ENCODE data around the gene SPATA3.
A peak's percentile ranks its signal among the peaks of the same experiment; 100 is the strongest.

The SPATA3 gene

GRCh38 chr2:231013820-231014219 is 17.9 kb downstream of the SPATA3 start:
- Histone ChIP-seq H2BK12ac (ENCODE audit: low read length) (no peak overlapping the region), H3K14ac (ENCODE audit: low read length) (no peak overlapping the region), H3K4me1 (ENCODE audit: control insufficient read depth in 1 of 2, insufficient read depth in 2 of 2, low read length in 2 of 2) (peaks cover 10 to 34% of the 10 kb centered on the region in 2 experiments), H2BK5ac (ENCODE audit: low read depth, low read length, poor library complexity) (no peak overlapping the region), H3K36me3 (ENCODE audit: control insufficient read depth in 1 of 2, insufficient read depth in 2 of 2, low read length in 2 of 2) (no peaks in the 10 kb centered on the region), H2AFZ (ENCODE audit: insufficient read depth, low read length, poor library complexity) (no peak overlapping the region), H4K91ac (ENCODE audit: low read depth, low read length) (no peak overlapping the region), H3K4me2 (ENCODE audit: low read length) (no peak overlapping the region), H2AK5ac (ENCODE audit: low read length) (no peak overlapping the region), H4K12ac (ENCODE audit: low read depth, low read length) (no peak overlapping the region), H3K27me3 (ENCODE audit: insufficient read depth, low read length) (no peaks in the 10 kb centered on the region), H3K27ac (ENCODE audit: low read depth, low read length) (no peak overlapping the region), H3K4me3 (ENCODE audit: low read depth, low read length) (no peak overlapping the region), H3K23ac (ENCODE audit: low read length) (no peak overlapping the region), H3K79me2 (ENCODE audit: control insufficient read depth, insufficient read depth, low read length, poor library complexity) (peaks cover 5% of the 10 kb centered on the region), H3K18ac (ENCODE audit: low read length) (no peak overlapping the region), H3K4ac (ENCODE audit: low read depth, low read length) (no peak overlapping the region), H3K9me3 (ENCODE audit: insufficient read depth, low read depth, low read length) (no peaks in the 10 kb centered on the region), H3K79me1 (ENCODE audit: low read length) (peaks cover 29% of the 10 kb centered on the region), H2BK120ac (ENCODE audit: insufficient read depth, low read length, poor library complexity) (no peak overlapping the region), H4K8ac (ENCODE audit: low read depth, low read length) (no peak overlapping the region), H3K9ac (ENCODE audit: low read length) (no peak overlapping the region)
- no CpG with 5 or more reads among the region's 3 CpGs for WGBS (ENCODE audit: extremely low coverage, insufficient coverage, insufficient read length)
- DNase-seq: no peak

DNA sequence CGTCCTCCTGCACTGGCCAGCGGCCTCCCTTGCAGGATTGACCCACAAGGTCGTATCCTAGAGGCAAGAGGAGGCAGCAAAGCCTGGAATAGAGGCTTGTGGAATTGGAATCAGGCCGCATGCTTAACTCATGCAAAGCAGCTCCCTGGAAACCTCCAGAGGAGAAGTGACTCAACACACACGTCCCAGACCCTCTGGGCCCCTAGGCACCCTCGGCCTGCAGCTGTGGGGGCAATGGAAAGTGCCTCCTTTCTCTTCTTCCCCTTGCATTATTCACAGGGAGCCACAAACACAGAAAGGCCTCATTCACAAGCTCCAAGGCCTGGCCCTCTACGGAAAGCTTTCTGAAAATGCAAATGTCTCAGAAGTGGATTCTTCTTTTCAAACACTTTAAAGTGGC is 19.6 kb downstream of the SPATA3 start:
- H3K79me1 ChIP-seq (ENCODE audit: low read length): peaks cover 19% of the 10 kb centered on the region
- H3K9me3 ChIP-seq (ENCODE audit: insufficient read depth, low read depth, low read length): no peaks in the 10 kb centered on the region
- H3K4ac ChIP-seq (ENCODE audit: low read depth, low read length): no peak overlapping the region
- peak in 1 of 2 donors; percentile 48 for DNase-seq
- H3K27ac ChIP-seq (ENCODE audit: low read depth, low read length): peak overlapping the region; percentile 63
- peaks cover 5% of the 10 kb centered on the region for H3K79me2 ChIP-seq (ENCODE audit: control insufficient read depth, insufficient read depth, low read length, poor library complexity)
- H4K12ac ChIP-seq (ENCODE audit: low read depth, low read length): no peak overlapping the region
- no peak overlapping the region for H3K4me3 ChIP-seq (ENCODE audit: low read depth, low read length)
- H3K4me1 ChIP-seq (ENCODE audit: control insufficient read depth in 1 of 2, insufficient read depth in 2 of 2, low read length in 2 of 2): peaks cover 6 to 21% of the 10 kb centered on the region in 2 experiments
- peak overlapping the region; percentile 97 for H4K91ac ChIP-seq (ENCODE audit: low read depth, low read length)
- H3K18ac ChIP-seq (ENCODE audit: low read length): no peak overlapping the region
- no peak overlapping the region for H2AK5ac ChIP-seq (ENCODE audit: low read length)
- H4K8ac ChIP-seq (ENCODE audit: low read depth, low read length): peak overlapping the region; percentile 37
- no peak overlapping the region for H3K14ac ChIP-seq (ENCODE audit: low read length)
- peak overlapping the region; percentile 62 for H2BK12ac ChIP-seq (ENCODE audit: low read length)
- no peaks in the 10 kb centered on the region for H3K27me3 ChIP-seq (ENCODE audit: insufficient read depth, low read length)
- H2BK120ac ChIP-seq (ENCODE audit: insufficient read depth, low read length, poor library complexity): peak overlapping the region; percentile 99
- WGBS (ENCODE audit: extremely low coverage, insufficient coverage, insufficient read length): no CpG with 5 or more reads among the region's 7 CpGs
- H2BK5ac ChIP-seq (ENCODE audit: low read depth, low read length, poor library complexity): peak overlapping the region; percentile 65
- no peak overlapping the region for H3K4me2 ChIP-seq (ENCODE audit: low read length)
- no peak overlapping the region for H3K9ac ChIP-seq (ENCODE audit: low read length)
- H2AFZ ChIP-seq (ENCODE audit: insufficient read depth, low read length, poor library complexity): no peak overlapping the region
- no peaks in the 10 kb centered on the region for H3K36me3 ChIP-seq (ENCODE audit: control insufficient read depth in 1 of 2, insufficient read depth in 2 of 2, low read length in 2 of 2)
- H3K23ac ChIP-seq (ENCODE audit: low read length): no peak overlapping the region

DNA sequence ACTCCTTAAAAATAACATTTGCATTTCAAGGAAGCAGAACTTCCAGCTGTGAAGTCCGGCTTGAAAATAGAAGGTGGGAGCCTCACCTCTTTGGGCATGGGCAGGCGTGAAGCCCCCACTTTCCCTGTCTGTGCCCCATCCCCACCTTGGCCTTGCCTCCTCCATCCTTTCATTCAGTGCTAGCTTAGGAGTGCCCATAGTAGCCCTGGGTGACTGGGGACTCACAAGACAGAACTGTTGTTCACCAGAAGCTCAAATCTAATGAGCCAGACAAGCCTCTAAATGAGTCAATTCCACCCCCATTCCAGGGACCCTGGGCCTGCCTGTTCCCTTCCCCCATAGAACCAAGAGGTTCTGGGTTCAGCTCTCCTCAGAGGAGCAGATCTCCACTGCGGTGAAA is 20.0 kb downstream of the SPATA3 start:
- H3K27me3 ChIP-seq (ENCODE audit: insufficient read depth, low read length): no peaks in the 10 kb centered on the region
- H3K18ac ChIP-seq (ENCODE audit: low read length): peak overlapping the region; percentile 54
- H3K27ac ChIP-seq (ENCODE audit: low read depth, low read length): peak overlapping the region; percentile 63
- peak overlapping the region; percentile 63 for H4K12ac ChIP-seq (ENCODE audit: low read depth, low read length)
- no peak overlapping the region for H3K4me3 ChIP-seq (ENCODE audit: low read depth, low read length)
- DNase-seq: no peak
- no peak overlapping the region for H3K4ac ChIP-seq (ENCODE audit: low read depth, low read length)
- H3K9ac ChIP-seq (ENCODE audit: low read length): no peak overlapping the region
- peaks cover 5% of the 10 kb centered on the region for H3K79me2 ChIP-seq (ENCODE audit: control insufficient read depth, insufficient read depth, low read length, poor library complexity)
- peak overlapping the region; percentile 17 for H2AFZ ChIP-seq (ENCODE audit: insufficient read depth, low read length, poor library complexity)
- peak overlapping the region; percentile 97 for H4K91ac ChIP-seq (ENCODE audit: low read depth, low read length)
- H3K4me2 ChIP-seq (ENCODE audit: low read length): no peak overlapping the region
- peak overlapping the region; percentile 68 for H2AK5ac ChIP-seq (ENCODE audit: low read length)
- peaks cover 19% of the 10 kb centered on the region for H3K79me1 ChIP-seq (ENCODE audit: low read length)
- no peak overlapping the region for H3K23ac ChIP-seq (ENCODE audit: low read length)
- WGBS (ENCODE audit: extremely low coverage, insufficient coverage, insufficient read length): no CpG with 5 or more reads among the region's 3 CpGs
- peak overlapping the region; percentile 96 for H2BK5ac ChIP-seq (ENCODE audit: low read depth, low read length, poor library complexity)
- H3K36me3 ChIP-seq (ENCODE audit: control insufficient read depth in 1 of 2, insufficient read depth in 2 of 2, low read length in 2 of 2): no peaks in the 10 kb centered on the region
- H2BK12ac ChIP-seq (ENCODE audit: low read length): peak overlapping the region; percentile 50
- H3K14ac ChIP-seq (ENCODE audit: low read length): peak overlapping the region; percentile 79
- H4K8ac ChIP-seq (ENCODE audit: low read depth, low read length): peak overlapping the region; percentile 37
- peak overlapping the region; percentile 99 for H2BK120ac ChIP-seq (ENCODE audit: insufficient read depth, low read length, poor library complexity)
- H3K4me1 ChIP-seq (ENCODE audit: control insufficient read depth in 1 of 2, insufficient read depth in 2 of 2, low read length in 2 of 2): peaks cover 6 to 19% of the 10 kb centered on the region in 2 experiments
- no peaks in the 10 kb centered on the region for H3K9me3 ChIP-seq (ENCODE audit: insufficient read depth, low read depth, low read length)

GRCh38 chr2:231016566-231017230 is 20.8 kb downstream of the SPATA3 start:
- Histone ChIP-seq H3K23ac (ENCODE audit: low read length) (no peak overlapping the region), H3K4me3 (ENCODE audit: low read depth, low read length) (no peak overlapping the region), H4K8ac (ENCODE audit: low read depth, low read length) (no peak overlapping the region), H4K91ac (ENCODE audit: low read depth, low read length) (peak overlapping the region; percentile 67), H3K4ac (ENCODE audit: low read depth, low read length) (no peak overlapping the region), H2AFZ (ENCODE audit: insufficient read depth, low read length, poor library complexity) (no peak overlapping the region), H3K36me3 (ENCODE audit: control insufficient read depth in 1 of 2, insufficient read depth in 2 of 2, low read length in 2 of 2) (no peaks in the 10 kb centered on the region), H3K9ac (ENCODE audit: low read length) (no peak overlapping the region), H2BK12ac (ENCODE audit: low read length) (no peak overlapping the region), H3K14ac (ENCODE audit: low read length) (no peak overlapping the region), H3K4me2 (ENCODE audit: low read length) (no peak overlapping the region), H3K9me3 (ENCODE audit: insufficient read depth, low read depth, low read length) (no peaks in the 10 kb centered on the region), H2BK120ac (ENCODE audit: insufficient read depth, low read length, poor library complexity) (no peak overlapping the region), H3K27me3 (ENCODE audit: insufficient read depth, low read length) (no peaks in the 10 kb centered on the region), H3K27ac (ENCODE audit: low read depth, low read length) (peak overlapping the region; percentile 63), H3K18ac (ENCODE audit: low read length) (no peak overlapping the region), H2BK5ac (ENCODE audit: low read depth, low read length, poor library complexity) (no peak overlapping the region), H4K12ac (ENCODE audit: low read depth, low read length) (no peak overlapping the region), H3K79me1 (ENCODE audit: low read length) (peaks cover 15% of the 10 kb centered on the region), H2AK5ac (ENCODE audit: low read length) (no peak overlapping the region), H3K79me2 (ENCODE audit: control insufficient read depth, insufficient read depth, low read length, poor library complexity) (peaks cover 2% of the 10 kb centered on the region), H3K4me1 (ENCODE audit: control insufficient read depth in 1 of 2, insufficient read depth in 2 of 2, low read length in 2 of 2) (peaks cover 4 to 14% of the 10 kb centered on the region in 2 experiments)
- DNase-seq: peak; percentile 96 to 97
- WGBS (ENCODE audit: extremely low coverage, insufficient coverage, insufficient read length): no CpG with 5 or more reads among the region's 6 CpGs

All from trophoblast cell (in vitro differentiated cells and primary cell).